ENCODE data around the gene HIP1R.

GRCh38 chr12:122788387-122788786 is 46.9 kb upstream of the HIP1R start:
- TF ChIP-seq POLR2A (IDR thresholded peaks at IDR 0.05): no peak
- TF ChIP-seq CTCF (IDR thresholded peaks at IDR 0.05): no peak
- TF ChIP-seq EP300 (IDR thresholded peaks at IDR 0.05): no peak
